NCI-H345 (cell line): ENCODE measurements around the gene ADGRV1.
"Not testable (repeated sequence)": the region's sequence is repeated elsewhere in the genome, so short reads cannot be mapped to it uniquely, and the experiment has no call there.

Experiments used
- DNase-seq: peaks from one replicate; lab custom pipeline; 2025; lab: John Stamatoyannopoulos, UW

Gene ADGRV1

DNA sequence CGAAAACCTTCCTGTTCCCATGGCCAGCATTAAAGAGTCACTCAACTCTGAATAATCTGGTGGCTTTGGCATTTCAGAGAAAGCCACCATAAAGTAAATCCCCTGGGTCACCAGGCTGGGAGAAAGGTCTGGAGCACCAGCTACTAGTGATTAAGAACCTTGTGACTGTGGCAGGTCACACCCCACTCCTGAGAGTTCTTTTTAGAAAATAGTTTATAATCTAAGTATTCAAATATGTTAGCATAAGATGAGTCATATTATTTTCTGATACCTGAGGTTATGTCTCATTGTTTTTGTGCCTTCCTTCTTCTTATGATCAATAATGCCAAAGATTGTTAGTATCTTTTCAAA is 472.8 kb downstream of the ADGRV1 start:
- DNase-seq, result no peak

DNA sequence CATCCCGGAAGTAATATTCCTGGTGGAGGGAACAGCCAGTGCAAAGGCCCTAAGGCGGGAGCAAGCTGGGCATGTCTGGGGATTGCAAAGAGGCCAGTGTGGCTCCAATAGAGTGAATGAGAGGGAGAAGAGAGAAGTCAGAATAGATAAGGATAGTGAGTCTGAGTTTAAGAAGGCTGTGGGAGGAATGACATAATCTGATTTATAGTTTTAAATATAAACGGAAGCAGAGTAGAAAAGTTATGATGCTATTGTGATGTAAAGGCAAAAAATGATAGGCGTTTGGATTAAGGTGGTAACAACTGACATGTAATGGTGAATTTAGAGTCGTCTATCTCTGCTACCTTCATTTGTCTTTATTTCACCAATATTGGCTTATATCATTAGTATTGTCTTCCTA is 473.5 kb downstream of the ADGRV1 start:
- no peak for DNase-seq

DNA sequence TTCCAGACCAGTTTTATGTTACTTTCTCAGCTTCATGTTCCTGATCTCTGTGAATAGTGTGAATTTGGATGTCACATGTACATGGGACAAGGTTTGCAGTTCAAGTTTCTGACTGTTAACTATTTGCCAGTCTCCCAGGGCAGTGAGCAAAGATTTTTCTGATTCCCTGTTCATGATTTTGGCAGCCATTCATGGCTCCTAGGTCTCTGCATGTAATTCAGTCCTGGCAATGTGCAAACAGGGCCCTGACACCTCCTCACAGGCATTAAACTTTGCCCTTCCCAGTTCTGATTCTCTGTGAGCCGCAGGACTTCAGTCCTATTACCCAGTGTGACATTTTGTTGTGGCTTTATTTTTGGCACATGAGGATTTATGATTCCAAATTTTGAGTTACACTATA is 474.8 kb downstream of the ADGRV1 start:
- DNase-seq, result no peak

DNA sequence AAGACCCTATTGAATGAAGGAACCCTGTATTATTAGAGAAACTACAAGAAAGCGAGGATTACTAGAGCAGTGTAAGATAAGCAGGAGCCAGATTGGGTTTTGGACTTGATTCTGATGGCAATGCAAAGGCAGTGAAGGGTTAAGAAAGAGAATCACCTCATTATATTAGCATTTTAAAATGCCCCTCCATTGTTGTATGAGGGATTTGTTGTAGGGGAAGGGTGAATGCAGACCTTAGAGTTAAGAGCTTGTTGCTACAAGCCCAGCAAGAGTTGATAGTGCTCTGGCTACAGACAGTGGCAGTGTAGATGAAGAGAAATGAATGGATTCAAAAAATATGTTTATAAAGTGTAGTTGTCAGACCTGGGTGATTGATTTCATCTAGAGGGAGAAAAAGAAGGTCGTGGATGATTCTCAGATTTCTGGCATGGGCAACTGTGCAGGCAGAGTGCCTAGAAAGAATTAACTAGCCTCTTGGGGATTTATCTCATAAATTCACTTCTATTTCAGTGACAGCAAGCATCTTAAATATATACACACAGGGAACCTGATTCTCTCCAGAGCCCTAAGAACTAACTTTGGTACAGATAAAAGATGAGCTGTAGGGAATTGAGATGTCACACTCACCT is 479.7 kb downstream of the ADGRV1 start:
- peak; percentile 52 for DNase-seq

DNA sequence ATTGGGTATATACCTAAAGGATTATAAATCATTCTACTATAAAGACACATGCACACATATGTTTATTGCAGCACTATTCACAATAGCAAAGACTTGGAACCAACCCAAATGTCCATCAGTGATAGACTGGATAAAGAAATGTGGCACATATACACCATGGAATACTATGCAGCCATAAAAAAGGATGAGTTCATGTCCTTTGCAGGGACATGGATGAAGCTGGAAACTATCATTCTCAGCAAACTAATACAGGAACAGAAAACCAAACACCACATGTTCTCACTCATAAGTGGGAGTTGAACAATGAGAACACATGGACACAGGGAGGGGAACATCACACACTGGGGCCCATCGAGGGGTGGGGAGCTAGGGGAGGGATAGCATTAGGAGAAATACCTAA is 482.5 kb downstream of the ADGRV1 start:
- DNase-seq, result not testable (repeated sequence)

DNA sequence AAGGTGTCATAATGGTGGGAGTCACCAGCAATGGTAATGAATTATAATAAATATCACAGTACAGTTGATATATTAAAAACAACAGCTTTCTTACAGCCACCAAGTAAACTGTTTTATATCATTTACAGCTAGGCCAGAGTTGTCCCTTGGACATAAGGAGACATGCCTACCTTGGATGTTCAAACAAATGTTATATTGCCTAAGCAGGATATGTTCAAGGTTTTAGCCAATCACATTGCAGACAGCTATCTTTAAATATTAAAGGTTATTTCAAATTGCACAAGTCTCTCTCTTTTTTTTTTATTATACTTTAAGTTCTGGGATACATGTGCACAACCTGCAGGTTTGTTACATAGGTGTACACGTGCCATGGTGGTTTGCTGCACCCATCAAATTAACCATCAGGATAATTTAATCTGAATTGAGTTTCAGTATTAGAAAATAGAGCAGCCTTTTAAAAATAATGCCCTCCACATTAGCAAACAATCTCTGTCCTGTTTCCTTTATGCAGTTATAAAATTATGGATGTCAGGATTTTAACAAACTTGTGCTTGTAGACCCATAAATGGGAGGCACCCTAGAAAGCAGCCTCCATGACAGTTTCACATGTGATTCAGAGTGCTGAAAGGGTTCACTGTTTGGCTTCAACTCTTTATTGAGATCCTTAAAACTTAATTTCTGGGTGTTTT is 483.8 kb downstream of the ADGRV1 start:
- no peak for DNase-seq

DNA sequence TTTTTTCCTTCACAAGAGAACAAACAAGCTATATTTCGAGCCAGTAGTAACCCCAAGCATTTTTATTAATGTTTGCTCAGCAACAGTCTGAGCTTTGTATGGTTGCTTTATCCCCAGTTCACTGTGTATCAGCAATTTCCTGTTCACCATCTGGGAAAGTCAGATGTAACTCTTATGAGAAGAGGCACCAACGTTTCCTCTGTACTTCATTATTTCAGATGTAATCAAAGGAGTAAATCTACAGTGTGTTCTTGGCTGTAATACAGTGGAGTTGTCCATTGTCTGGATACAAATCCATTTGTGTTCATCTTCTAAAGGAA is 484.3 kb downstream of the ADGRV1 start:
- no peak for DNase-seq

DNA sequence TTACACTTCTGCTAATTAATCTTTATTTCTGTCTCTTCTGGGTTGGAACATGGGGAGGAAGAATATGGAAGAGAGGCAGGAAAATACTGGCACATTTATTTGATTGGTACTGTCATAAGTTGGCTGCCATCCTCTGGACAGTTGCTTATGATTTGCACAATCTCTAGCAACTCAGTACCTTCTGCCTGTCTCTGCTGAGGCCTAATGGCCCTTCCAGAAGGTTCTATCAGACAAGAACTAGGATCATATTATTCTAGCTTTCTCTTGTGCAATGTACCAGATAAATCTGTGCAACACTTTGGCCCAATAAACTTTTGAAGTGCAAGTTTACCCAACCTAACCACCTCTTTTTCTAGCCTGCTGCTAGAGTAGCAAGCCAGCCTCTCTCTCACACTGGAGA is 489.5 kb downstream of the ADGRV1 start:
- no peak for DNase-seq

DNA sequence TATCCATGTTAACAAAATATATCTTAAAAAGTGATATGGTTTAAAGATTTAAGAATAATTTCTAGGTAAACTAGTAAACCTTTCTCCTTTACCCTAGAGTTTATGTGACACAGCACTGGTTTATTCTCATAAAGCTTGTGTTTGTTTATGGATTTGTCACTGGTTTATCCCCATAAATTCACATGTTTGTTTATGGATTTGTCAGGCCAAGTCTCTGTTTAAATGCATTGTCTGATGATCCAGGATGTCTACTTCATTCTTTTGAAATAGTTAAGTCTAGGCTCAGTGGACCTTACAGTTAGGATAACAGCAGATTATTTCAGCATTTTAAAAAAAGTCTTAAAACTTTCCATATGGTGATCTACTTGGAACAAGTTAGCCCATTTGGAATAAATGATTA is 490.5 kb downstream of the ADGRV1 start:
- no peak for DNase-seq

DNA sequence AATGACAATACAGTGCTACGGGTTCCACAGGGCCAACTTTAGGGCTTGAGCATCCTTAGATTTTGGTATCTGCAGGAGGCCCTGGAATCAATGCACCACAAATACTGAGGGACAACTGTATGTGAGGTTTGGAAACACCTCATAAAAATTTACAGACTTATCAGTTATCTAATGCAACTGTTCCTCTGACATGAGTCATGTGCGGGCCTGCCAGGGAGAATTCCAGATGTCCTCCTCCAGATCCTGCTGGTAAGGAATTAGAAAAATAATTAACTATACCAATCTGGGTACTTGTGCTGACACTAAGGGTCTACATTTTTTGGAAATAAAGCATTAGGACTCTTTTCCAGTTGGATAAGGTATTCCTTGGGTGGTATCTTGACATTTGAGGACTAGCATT is 491.2 kb downstream of the ADGRV1 start:
- DNase-seq, result no peak

DNA sequence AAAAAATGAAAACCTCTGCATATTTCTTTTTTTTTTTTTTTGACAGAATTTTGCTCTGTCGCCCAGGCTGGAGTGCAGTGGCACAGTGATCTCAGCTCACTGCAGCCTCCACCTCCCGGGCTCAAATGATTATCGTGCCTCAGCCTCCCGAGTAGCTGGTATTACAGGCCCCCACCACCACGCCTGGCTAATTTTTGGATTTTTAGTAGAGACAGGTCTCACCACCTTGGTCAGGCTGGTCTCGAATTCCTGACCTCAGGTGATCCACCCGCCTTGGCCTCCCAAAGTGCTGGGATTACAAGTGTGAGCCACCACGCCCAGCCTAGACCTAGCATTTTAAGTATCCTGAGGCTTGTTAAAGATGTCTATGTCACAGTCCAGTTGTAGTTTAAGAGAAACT is 493.8 kb downstream of the ADGRV1 start:
- not testable (repeated sequence) for DNase-seq

DNA sequence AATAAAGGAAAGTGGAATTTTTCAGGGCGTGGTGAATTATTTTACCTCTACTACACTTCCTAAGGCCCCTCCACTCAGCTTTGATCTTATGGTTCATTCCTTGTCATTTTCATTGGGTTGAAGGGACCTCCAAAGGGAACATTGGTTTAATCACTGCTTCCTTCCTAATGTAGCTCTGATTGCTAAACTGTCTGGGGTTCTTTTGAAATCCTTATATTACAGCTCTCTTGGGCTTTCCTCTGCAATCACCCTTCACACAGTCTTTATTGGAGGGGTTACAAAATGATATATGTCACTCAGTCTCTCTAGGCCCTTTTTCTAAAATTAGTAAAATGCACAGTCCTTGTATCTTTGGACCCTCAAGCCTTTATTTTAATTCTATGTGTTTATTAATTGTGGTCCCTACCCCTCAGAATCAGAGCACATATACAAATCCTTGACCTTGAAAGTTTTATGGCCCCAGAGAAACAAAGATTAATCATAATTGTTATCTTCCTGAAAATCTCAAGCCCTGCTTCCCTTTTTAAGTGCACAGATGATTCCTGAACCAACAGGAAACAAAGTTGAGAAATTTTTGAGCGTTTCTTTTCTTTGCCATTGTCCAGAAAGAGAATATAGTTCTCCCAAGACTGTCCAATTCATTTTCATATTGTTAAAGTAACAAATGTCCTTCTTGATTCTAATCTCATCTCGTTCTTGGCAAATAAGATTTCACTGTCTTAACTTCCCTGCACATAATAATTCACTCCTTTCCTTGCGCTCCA is 494.6 kb downstream of the ADGRV1 start:
- DNase-seq, result no peak

DNA sequence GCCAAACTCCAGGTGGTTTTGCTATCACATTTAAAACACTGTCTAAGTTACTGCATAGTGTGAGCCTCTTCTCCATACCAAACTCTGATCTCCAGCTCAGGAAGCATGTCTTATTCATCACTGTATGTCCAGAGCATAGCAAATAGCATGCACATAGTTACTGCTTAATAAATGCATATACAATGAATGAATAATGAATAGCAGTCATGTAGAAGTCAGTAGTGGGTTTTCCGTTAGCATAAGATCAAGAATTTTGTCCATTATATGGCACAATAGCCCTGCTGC is 495.1 kb downstream of the ADGRV1 start:
- DNase-seq, result no peak

DNA sequence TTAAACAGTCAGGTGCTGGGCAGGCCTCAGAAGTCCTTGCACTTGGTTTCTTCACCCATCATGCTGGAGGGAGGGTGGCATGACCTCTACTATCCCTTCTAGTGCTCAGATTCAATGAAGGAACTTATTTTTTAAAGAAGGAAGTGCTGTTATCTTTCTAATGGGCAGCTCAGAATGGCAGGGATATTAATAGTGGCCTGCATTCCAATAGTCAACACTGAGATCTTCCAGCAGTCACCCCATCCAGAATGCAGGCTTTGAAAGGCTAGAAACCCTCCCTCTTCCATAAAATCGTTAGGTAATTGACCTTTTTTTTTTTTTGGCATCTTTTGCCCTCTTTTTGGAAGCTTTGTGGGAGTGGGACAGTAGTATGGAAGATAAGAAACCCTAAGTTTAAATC is 499.6 kb downstream of the ADGRV1 start:
- DNase-seq, result no peak

DNA sequence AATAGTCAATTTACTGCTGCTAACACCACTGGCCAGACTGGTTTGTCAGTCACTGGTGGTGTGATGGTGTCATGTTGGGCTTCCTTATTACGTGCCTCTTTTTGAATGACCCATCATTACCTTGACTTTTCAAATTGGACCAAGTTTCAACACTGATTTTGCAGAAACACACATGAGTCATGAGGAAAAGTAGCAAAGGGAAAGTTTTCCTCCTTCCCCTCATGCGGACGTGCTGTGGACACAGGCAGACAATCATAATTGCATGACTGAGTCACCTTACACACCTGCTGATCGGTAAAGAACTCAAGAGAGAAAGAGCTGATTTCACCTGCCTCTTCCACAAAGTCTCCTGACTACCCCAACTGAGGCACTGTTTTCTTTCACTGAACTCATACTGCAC is 500.0 kb downstream of the ADGRV1 start:
- DNase-seq, result peak; percentile 40

DNA sequence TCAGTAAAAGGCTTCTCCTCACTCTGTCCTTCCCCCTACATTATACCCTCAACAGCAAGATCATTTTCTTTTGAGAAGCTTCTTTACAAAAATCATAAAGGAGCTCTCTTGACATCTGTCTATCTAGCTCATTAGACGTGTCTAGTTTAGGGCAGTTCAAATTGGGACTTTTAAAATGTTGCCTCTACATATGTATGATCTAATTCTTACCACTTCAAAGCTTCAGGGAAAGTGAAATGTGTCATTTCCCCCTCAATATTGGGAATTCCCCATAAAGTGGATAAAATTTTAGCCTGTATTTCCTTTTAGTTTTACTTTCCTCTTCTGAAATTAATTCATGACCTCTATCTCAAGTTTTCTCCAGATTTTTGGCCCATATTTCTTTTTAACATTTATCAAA is 500.8 kb downstream of the ADGRV1 start:
- no peak for DNase-seq

DNA sequence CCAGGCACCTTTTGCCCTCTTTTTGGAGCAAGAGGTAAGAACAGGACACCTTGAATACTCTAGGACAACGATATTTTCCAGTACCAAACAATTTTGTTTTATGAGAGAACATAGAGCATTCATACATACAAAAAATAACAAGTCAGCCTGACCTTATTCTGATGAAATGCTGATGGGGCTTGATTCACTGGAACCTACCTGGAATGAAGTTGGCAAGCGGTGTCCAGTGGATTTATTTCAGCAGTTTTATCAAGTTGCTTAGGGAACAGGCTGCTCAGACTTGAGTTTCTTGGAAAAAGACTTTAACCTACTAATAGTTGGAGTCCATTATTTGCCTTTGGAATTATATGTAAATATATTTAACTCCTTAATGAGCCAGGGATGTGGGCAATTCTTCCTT is 502.5 kb downstream of the ADGRV1 start:
- DNase-seq, result no peak

DNA sequence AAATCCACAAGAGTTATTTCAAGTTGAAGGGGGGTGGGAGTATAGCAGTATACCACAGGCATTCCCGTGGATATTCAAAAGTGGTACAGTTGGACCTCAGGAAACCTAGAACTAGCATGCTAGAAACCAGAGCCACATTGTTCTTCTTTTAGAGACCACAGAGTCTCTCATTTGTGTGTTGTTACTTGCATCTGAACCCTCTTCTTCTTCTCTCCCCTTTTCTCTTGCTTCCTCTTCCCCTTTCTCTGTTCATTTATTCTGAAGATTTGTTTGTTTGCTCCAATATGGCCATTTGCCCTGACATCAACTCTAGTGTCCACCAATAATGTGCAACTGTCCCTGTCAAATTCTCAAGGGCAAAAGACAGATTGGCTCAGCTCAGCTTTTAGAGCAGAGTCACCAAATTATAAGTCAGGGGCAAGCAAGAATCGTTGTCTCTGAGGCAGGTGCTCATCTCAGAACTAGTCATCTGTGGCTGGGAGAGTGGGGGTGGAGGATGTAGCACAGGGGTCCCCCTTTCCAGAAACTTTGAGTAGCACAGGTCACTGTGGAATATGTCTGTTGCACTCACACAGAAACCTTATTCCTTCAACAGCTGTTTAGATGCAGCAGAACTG is 503.5 kb downstream of the ADGRV1 start:
- no peak for DNase-seq

DNA sequence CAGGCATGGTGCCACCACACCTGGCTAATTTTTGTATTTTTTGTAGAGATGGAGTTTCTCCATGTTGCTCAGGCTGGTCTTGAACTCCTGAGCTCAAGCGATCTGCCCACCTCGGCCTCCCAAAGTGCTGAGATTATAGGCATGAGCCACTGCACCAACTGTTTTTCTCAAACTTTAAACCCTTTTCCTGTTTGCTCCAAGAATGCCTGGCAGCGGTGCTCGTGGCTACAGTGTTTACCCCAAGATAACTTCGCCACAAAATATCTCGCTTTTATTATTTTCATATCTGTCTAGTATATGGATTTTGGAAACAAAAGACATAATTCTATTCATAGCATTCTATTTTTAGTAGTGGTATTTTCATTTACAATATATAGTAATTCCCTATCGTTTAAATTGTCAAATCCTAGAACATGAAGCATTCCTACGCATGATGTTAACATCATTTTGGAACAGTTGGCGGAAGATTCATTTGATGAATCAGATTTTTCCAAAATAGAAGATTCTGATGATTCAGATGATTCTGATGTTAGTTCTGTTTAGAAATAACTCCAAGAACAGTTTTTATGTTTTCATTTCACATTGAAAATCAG is 504.6 kb downstream of the ADGRV1 start:
- DNase-seq, result not testable (repeated sequence)

DNA sequence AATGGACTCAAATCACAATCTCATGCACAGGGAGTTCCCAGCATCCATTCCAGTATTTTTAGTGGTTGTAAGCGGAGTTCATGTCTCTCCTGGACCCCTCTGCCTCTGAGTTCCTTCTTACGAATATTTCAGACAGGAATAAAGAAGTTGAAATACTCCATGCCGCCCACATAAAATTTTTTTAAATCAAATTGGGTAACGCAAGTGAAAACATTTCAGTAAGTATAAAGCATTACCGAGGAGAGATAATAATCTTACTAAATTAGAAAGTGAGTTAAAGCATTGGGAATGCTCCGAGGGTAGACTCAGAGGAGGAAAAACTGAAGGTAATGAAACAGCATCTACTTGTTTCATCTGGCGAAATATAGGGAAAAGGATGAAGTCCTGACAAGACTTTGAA is 506.9 kb downstream of the ADGRV1 start:
- DNase-seq, result no peak

DNA sequence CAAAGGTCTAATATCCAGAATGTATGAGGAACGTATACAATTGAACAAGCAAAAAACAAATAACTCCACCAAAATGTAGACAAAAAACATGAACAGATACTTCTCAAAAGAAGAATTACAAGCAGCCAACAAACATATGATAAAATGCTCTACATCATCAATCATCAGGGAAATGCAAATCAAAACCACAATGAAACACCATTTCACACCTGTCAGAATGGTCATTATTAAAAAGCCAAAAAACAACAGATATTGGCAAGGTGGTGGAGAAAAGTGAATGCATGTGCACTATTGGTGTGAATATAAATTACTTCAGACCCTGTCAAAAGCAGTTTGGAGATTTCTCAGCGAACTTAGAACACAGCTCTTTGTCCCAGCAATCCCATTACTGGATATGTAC is 510.8 kb downstream of the ADGRV1 start:
- no peak for DNase-seq

DNA sequence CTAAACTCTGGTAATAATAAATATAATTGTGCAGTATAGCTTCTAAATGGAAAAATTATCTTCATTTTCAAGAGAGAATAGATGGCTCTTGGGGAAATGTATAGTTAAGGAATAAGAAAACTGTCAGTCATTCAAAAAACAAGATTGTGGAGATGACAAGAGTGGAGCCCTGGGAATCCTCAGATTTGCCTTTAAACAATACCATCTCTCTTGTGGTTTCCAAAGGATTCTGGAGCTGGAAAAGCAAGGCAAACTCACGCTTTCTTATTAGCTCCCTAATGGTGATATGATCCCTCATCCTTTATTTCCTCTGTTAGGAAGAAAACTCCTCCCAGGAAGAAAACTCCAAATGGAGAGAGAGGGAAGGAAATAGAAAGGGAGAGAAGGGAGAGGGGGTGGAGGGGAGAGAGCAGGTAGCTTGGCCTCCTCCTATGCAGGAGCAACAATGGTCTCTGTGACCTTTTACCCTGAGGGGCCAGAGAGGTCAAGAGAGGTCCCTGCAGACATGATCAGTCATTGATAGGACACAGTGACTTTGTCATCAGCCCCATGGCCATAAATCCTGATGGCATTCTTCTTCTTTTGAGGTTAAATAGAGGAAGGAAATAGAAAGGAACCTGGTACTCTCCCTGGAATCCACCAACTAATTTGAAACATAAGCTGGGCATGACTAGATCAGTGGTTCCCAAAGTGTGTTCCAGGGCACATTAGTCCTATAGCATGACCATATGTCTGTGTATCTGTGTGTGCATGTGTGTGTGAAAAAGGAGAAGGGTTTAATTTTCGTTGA is 512.4 kb downstream of the ADGRV1 start:
- no peak for DNase-seq
